ENCODE data around the gene CTU1. TPM values are rescaled to one million over a fixed set of nuclear protein-coding genes. Genes with fewer than 3 reads are reported as not detected.
A peak's percentile ranks its signal among the peaks of the same experiment; 100 is the strongest.

CTU1 gene
- total and polyA plus RNA-seq, 4 donors: 2.5 to 9.8 (median 3.8) TPM

DNA sequence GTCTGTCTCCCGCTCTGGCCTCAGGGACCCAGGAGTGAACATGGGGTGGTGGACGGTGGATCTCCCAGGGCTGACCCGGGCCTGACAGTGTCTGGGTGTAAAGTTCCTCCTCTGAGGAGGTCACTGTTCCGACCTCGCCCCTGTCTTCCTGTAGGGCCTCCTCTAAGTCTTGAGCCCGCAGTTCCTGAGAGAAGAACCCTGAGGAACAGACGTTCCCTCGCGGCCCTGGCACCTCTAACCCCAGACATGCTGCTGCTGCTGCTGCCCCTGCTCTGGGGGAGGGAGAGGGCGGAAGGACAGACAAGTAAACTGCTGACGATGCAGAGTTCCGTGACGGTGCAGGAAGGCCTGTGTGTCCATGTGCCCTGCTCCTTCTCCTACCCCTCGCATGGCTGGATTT lies 16.5 kb upstream of the CTU1 start, which contains the start of gene SIGLEC9:
SIGLEC9 (plus strand) TSS at position 178 of the 400 bp plus-strand sequence; CDS start at position 247, 69 bp downstream.
- no peaks in the 10 kb centered on the region for H3K9me3 ChIP-seq (ENCODE audit: control insufficient read depth in 4 of 4, insufficient read depth in 3 of 4, low read length in 3 of 4)
- ATAC-seq (ENCODE audit: insufficient read depth, low FRiP score) (peak; percentile 17), DNase-seq (peak in 1 of 3 donors; percentile 35)
- H3K4me3 ChIP-seq: no peak within 1 kb of the TSS
- no peaks in the 10 kb centered on the region for H3K36me3 ChIP-seq (ENCODE audit: control insufficient read depth in 4 of 4, insufficient read depth in 4 of 4, low read length in 4 of 4)
- H3K27me3 ChIP-seq (ENCODE audit: control insufficient read depth in 3 of 3, insufficient read depth in 3 of 3, low read length in 2 of 3): no peaks in the 10 kb centered on the region
- WGBS, 2 donors: 28 to 49% methylated on average over 14 of the region's 14 CpGs
- peak within 1 kb of the TSS in 1 of 2 donors; percentile 71 for H3K27ac ChIP-seq (ENCODE audit: low read depth in 1 of 2, low read length in 1 of 2)
- TF ChIP-seq, protein P1, sequence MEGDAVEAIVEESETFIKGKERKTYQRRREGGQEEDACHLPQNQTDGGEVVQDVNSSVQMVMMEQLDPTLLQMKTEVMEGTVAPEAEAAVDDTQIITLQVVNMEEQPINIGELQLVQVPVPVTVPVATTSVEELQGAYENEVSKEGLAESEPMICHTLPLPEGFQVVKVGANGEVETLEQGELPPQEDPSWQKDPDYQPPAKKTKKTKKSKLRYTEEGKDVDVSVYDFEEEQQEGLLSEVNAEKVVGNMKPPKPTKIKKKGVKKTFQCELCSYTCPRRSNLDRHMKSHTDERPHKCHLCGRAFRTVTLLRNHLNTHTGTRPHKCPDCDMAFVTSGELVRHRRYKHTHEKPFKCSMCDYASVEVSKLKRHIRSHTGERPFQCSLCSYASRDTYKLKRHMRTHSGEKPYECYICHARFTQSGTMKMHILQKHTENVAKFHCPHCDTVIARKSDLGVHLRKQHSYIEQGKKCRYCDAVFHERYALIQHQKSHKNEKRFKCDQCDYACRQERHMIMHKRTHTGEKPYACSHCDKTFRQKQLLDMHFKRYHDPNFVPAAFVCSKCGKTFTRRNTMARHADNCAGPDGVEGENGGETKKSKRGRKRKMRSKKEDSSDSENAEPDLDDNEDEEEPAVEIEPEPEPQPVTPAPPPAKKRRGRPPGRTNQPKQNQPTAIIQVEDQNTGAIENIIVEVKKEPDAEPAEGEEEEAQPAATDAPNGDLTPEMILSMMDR (IDR thresholded peaks at IDR 0.05; ENCODE audit: control extremely low read depth, extremely low read depth): no peak
- H3K9ac ChIP-seq (ENCODE audit: insufficient read depth in 1 of 2, low read length in 2 of 2): no peak within 1 kb of the TSS
- peaks cover 0 to 16% (median 8%) of the 10 kb centered on the region in 5 donors for H3K4me1 ChIP-seq (ENCODE audit: control insufficient read depth in 5 of 5, insufficient read depth in 5 of 5, low read length in 5 of 5)

DNA sequence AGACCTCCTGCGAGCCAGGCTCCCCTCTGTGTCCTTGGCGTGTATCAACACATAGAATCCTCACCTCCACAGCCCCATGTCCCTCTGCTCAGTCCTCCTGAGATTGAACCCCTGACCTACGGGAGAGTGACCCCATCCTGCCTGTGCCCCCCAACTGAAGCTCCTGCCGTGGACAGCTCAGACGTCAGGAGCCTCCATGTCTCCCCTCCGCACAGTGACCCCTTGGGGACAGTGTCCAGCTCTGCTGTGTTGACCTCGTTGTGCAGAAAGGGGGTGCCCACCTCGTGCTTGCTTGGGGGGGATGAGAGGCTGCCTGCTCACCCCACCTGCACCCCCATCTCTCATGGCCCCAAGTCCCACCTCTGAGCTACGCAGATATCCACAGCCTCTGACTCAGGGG lies 16.0 kb upstream of the CTU1 start:
- WGBS, 2 donors: 81 to 85% methylated on average over 9 of the region's 9 CpGs
- Histone ChIP-seq H3K27me3 (ENCODE audit: control insufficient read depth in 3 of 3, insufficient read depth in 3 of 3, low read length in 2 of 3) (no peaks in the 10 kb centered on the region), H3K27ac (ENCODE audit: low read depth in 1 of 2, low read length in 1 of 2) (peak overlapping the region in 1 of 2 donors; percentile 71), H3K9me3 (ENCODE audit: control insufficient read depth in 4 of 4, insufficient read depth in 3 of 4, low read length in 3 of 4) (no peaks in the 10 kb centered on the region), H3K4me3 (no peak overlapping the region), H3K9ac (ENCODE audit: insufficient read depth in 1 of 2, low read length in 2 of 2) (no peak overlapping the region), H3K36me3 (ENCODE audit: control insufficient read depth in 4 of 4, insufficient read depth in 4 of 4, low read length in 4 of 4) (no peaks in the 10 kb centered on the region), H3K4me1 (ENCODE audit: control insufficient read depth in 5 of 5, insufficient read depth in 5 of 5, low read length in 5 of 5) (peaks cover 0 to 14% (median 8%) of the 10 kb centered on the region in 5 donors)
- TF ChIP-seq, protein P1 (IDR thresholded peaks at IDR 0.05; ENCODE audit: control extremely low read depth, extremely low read depth): no peak
- no peak for ATAC-seq (ENCODE audit: insufficient read depth, low FRiP score)
- DNase-seq: no peak

DNA sequence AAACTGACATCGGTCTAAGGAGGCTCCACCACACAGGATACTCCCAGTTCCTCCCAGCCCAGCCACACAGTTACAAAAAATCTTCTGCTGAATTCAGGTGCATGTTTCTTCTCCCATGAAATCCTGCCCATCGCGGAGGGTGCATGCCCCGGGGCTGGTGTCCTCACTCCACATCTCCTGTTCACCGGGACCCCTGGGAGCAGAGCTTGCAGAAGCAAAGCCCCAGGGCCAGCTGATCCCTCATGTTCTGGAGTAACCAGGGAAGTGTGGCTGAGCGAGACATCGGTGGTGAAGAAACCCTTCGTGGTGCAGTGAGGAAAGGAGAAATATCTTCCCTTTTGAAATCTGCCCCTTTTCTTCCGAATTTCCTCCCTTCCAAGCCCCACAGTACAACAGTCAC lies 15.6 kb upstream of the CTU1 start:
- Histone ChIP-seq H3K27ac (ENCODE audit: low read depth in 1 of 2, low read length in 1 of 2) (peak overlapping the region in 1 of 2 donors; percentile 71), H3K9me3 (ENCODE audit: control insufficient read depth in 4 of 4, insufficient read depth in 3 of 4, low read length in 3 of 4) (no peaks in the 10 kb centered on the region), H3K36me3 (ENCODE audit: control insufficient read depth in 4 of 4, insufficient read depth in 4 of 4, low read length in 4 of 4) (no peaks in the 10 kb centered on the region), H3K9ac (ENCODE audit: insufficient read depth in 1 of 2, low read length in 2 of 2) (no peak overlapping the region), H3K4me3 (no peak overlapping the region), H3K27me3 (ENCODE audit: control insufficient read depth in 3 of 3, insufficient read depth in 3 of 3, low read length in 2 of 3) (no peaks in the 10 kb centered on the region), H3K4me1 (ENCODE audit: control insufficient read depth in 5 of 5, insufficient read depth in 5 of 5, low read length in 5 of 5) (peaks cover 0 to 12% (median 8%) of the 10 kb centered on the region in 5 donors)
- TF ChIP-seq, protein P1 (IDR thresholded peaks at IDR 0.05; ENCODE audit: control extremely low read depth, extremely low read depth): no peak
- no peak for DNase-seq
- ATAC-seq (ENCODE audit: insufficient read depth, low FRiP score): no peak
- WGBS, 2 donors: 58 to 66% methylated on average over 9 of the region's 9 CpGs

DNA sequence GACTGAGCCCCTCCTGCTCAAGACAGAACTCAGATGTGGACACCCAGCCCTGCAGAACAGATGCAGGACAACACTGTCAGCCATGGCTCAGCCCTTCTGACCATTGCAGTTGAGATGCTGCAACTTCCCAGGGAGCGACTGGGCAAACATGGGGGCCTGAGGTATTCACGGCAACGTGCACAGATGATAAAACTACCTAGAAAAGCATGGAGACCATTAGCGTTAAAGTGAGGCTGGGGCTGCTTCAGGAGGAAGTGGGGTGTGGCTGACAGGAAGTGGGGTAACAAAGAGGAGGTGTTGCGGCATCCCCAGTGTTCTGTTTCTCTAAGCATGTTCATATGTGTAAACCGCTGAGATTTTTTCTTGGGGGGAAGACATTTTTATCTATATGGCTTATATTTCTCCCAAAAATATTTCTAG lies 15.2 kb upstream of the CTU1 start:
- WGBS, 2 donors: 21 to 45% methylated on average over 6 of the region's 6 CpGs
- TF ChIP-seq, protein P1 (IDR thresholded peaks at IDR 0.05; ENCODE audit: control extremely low read depth, extremely low read depth): no peak
- no peak overlapping the region for H3K9ac ChIP-seq (ENCODE audit: insufficient read depth in 1 of 2, low read length in 2 of 2)
- H3K9me3 ChIP-seq (ENCODE audit: control insufficient read depth in 4 of 4, insufficient read depth in 3 of 4, low read length in 3 of 4): no peaks in the 10 kb centered on the region
- H3K27me3 ChIP-seq (ENCODE audit: control insufficient read depth in 3 of 3, insufficient read depth in 3 of 3, low read length in 2 of 3): no peaks in the 10 kb centered on the region
- ATAC-seq (ENCODE audit: insufficient read depth, low FRiP score) (no peak), DNase-seq (peak in 1 of 3 donors; percentile 10)
- H3K36me3 ChIP-seq (ENCODE audit: control insufficient read depth in 4 of 4, insufficient read depth in 4 of 4, low read length in 4 of 4): no peaks in the 10 kb centered on the region
- H3K27ac ChIP-seq (ENCODE audit: low read depth in 1 of 2, low read length in 1 of 2): peak overlapping the region in 1 of 2 donors; percentile 88
- H3K4me3 ChIP-seq: no peak overlapping the region
- peaks cover 0 to 8% (median 4%) of the 10 kb centered on the region in 5 donors for H3K4me1 ChIP-seq (ENCODE audit: control insufficient read depth in 5 of 5, insufficient read depth in 5 of 5, low read length in 5 of 5)
